Neutrophil (primary cell): Measurements from ENCODE around the gene CBARP.
A peak's percentile ranks its signal among the peaks of the same experiment; 100 is the strongest.

Source experiments
- H3K27ac ChIP-seq: fragments of 200-600 bp; sonication (generic); 2 replicates; pipeline ENCODE4 v1.5.1; 2016; ENCODE audit warnings: mild to moderate bottlenecking, moderate library complexity
- H3K27me3 ChIP-seq: fragments of 200-600 bp; sonication (generic); 2 replicates; pipeline ENCODE4 v1.6.0; 2016; ENCODE audit warnings: mild to moderate bottlenecking
- H3K36me3 ChIP-seq: fragments of 200-600 bp; sonication (generic); 2 replicates; pipeline ENCODE4 v1.5.1; 2017
- H3K4me1 ChIP-seq, 2 experiments: fragments of 200-600 bp in 1 of 2; sonication (generic) in 1 of 2; 1 replicate in 1 of 2; 2 replicates in 1 of 2; pipeline versions ENCODE4 v1.5.1 to v1.6.1; 2013 to 2016; ENCODE audit warnings: low read depth in 1 of 2, low read length in 1 of 2, mild to moderate bottlenecking in 1 of 2, moderate library complexity in 1 of 2; ENCODE audit not compliant: control insufficient read depth in 1 of 2, insufficient read depth in 1 of 2
- H3K4me3 ChIP-seq, 2 experiments: fragments of 200-600 bp in 1 of 2; sonication (generic) in 1 of 2; 1 replicate in 1 of 2; 2 replicates in 1 of 2; pipeline ENCODE4 v1.5.1; 2013 to 2016; ENCODE audit warnings: low read depth in 1 of 2, low read length in 1 of 2, mild to moderate bottlenecking in 1 of 2, moderate library complexity in 1 of 2
- H3K9me3 ChIP-seq: fragments of 200-600 bp; sonication (generic); 2 replicates; pipeline ENCODE4 v1.5.1; 2016
- TF ChIP-seq, protein P1 (sequence below): fragments of 200-600 bp; sonication (generic); IDR thresholded peaks from 2 replicates; pipeline ENCODE4 v1.5.1; 2016; ENCODE audit warnings: antibody characterized with exemption

CBARP gene

DNA sequence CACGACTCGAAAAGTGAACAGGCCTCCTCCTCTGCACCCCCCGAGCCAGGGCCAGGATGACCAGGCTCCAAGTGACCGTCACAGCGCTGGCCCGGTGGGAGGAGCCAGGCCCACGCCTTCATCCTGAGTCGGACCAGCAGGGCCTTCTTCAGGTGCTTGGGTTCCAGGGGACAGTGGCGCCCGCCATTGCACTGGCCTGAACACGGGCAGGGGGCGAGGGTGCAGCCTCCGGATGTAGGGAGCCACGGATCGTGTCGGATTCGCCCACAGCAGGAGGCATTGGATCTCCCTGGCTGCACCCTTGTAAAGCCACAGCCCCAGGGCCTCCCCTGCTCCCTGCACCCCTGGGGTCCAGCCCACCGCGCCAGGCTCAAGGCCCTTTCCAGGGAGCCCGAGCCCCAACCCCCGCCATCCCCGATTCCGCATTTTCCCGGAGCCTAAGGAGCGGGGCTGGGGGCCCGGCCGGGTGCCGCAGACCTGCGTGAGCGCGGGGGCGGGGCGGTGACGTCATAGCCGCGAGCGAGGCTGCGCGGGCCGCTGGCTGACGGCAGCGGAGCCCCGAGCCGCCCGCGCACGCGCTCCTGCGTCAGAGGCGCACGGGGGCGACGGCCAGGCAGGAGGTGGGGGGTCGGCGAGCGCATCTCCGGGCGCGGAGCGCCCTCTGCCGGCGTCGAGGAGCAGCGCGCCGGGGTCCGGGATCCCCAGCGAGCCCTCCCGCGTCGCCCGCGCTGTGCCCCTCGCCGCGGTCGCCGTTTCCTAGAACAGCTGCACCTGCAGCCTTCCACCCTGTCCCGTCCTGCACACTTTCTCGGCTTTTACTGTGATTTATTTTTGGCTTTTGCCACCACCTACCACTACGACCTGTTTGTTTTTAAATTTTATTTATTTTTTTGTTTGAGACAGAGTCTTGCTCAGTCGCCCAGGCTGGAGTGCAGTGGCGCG lies 2.3 kb upstream of the CBARP start:
- Histone ChIP-seq H3K27me3 (peaks cover 58% of the 10 kb centered on the region), H3K4me3 (peak overlapping the region; percentile 65 to 67), H3K9me3 (no peaks in the 10 kb centered on the region), H3K4me1 (peaks cover 43 to 53% of the 10 kb centered on the region in 2 experiments), H3K27ac (peak overlapping the region; percentile 39), H3K36me3 (no peaks in the 10 kb centered on the region)
- TF ChIP-seq, protein P1, sequence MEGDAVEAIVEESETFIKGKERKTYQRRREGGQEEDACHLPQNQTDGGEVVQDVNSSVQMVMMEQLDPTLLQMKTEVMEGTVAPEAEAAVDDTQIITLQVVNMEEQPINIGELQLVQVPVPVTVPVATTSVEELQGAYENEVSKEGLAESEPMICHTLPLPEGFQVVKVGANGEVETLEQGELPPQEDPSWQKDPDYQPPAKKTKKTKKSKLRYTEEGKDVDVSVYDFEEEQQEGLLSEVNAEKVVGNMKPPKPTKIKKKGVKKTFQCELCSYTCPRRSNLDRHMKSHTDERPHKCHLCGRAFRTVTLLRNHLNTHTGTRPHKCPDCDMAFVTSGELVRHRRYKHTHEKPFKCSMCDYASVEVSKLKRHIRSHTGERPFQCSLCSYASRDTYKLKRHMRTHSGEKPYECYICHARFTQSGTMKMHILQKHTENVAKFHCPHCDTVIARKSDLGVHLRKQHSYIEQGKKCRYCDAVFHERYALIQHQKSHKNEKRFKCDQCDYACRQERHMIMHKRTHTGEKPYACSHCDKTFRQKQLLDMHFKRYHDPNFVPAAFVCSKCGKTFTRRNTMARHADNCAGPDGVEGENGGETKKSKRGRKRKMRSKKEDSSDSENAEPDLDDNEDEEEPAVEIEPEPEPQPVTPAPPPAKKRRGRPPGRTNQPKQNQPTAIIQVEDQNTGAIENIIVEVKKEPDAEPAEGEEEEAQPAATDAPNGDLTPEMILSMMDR: peak; percentile 70

DNA sequence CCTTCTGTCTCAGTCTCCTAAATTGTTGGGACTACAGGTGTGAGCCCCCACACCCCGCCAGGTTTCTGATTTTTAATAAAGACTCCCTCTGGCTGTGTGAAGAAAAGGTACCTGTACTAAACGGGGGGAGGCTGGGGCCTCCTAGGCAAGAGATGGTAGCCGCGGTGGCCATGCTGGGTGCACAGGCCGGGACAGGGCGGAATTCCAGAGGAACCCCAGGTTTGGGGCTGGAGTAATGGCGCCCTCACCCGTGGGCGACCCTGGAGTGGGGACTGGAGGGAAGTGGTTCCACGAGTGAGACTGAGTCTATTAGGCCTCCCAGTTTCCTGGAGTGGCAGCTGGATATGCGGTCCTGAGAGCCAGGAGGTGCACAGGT lies 1.6 kb upstream of the CBARP start:
- H3K4me1 ChIP-seq: peaks cover 37 to 47% of the 10 kb centered on the region in 2 experiments
- H3K9me3 ChIP-seq: no peaks in the 10 kb centered on the region
- peak overlapping the region; percentile 39 for H3K27ac ChIP-seq
- peaks cover 65% of the 10 kb centered on the region for H3K27me3 ChIP-seq
- TF ChIP-seq, protein P1: no peak
- no peak overlapping the region for H3K4me3 ChIP-seq
- H3K36me3 ChIP-seq: no peaks in the 10 kb centered on the region

DNA sequence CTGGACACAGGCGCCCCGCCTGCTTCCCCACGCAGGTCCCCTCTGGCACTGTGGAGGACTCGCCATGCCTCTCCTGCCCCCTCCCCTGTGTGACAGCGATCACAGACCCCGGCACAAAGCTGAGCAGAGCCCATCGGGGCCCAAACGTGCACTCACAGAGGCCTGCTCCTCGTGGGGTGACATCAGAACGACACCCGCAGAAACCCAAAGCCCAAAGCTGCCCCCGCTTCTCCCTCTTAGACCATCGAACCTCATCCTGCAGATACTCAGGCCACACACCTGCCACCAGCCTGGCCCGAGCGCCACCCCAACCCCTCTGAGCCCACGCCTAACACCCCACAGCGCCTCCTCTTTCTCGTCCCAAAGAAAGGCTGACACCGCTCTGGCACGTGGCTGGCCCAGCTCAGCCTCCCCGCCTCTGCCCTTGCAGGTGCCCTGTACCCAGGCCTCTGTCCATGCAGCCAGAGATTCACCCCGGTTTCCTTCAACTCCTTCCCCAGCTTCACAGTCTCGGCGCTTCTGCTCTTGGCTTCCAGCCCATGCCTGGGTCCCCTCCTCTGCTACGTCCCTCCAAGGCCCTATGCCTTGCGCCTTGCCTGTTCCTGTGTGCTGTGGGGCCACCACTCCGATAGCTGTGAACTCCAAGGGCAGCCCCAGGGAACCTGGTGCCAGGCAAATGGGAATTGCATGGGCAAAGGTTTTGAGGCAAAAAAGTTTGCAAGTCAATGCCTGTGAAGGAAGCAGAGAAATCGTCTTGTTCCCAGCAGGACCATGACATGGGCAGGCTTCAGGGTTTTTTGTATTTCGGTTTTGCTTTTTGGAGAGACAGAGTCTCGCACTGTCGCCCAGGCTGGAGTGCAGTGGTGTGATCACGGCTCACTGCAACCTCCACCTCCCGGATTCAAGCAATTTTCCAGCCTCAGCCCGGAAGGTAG lies 831 bp upstream of the CBARP start:
- TF ChIP-seq, protein P1: no peak
- Histone ChIP-seq H3K27ac (no peak overlapping the region), H3K9me3 (no peaks in the 10 kb centered on the region), H3K4me3 (no peak overlapping the region), H3K36me3 (no peaks in the 10 kb centered on the region), H3K4me1 (peaks cover 29 to 40% of the 10 kb centered on the region in 2 experiments), H3K27me3 (peaks cover 73% of the 10 kb centered on the region)

DNA sequence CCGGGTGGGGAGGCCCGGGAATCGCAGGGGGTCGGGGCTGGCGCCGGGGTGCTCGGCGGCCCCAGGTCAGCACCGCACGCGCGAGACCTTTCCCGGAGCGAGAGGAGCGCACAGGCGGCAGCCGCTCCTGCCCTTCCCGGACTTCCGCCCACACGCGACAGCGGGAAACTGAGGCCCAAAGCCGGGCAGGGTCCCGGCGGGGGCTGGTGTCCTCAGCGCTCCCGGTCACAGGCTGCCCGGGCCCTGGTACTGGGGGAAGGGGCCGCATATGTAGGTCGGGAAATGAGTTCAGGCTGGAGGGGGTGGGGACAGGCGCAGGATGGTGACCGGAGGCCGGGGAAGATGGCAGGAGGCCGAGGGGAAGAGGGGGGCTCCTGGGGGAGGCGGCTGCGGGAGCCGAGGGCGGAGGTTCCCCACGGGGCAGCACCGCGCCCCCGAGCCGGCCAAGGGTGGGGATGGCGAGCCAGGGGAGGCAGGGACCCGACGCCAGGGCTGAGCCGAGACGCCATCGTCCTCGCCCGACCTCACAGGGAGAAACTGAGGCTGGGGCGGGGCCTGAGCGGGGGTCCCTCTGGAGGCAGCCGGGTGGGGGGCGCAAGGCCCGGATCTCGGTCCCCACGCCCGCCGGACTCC lies 662 bp downstream of the CBARP start:
- Histone ChIP-seq H3K27ac (no peak overlapping the region), H3K9me3 (no peaks in the 10 kb centered on the region), H3K36me3 (no peaks in the 10 kb centered on the region), H3K27me3 (peaks cover 85% of the 10 kb centered on the region), H3K4me1 (peaks cover 24 to 32% of the 10 kb centered on the region in 2 experiments), H3K4me3 (peak overlapping the region in 1 of 2 experiments; percentile 23)
- TF ChIP-seq, protein P1: no peak

DNA sequence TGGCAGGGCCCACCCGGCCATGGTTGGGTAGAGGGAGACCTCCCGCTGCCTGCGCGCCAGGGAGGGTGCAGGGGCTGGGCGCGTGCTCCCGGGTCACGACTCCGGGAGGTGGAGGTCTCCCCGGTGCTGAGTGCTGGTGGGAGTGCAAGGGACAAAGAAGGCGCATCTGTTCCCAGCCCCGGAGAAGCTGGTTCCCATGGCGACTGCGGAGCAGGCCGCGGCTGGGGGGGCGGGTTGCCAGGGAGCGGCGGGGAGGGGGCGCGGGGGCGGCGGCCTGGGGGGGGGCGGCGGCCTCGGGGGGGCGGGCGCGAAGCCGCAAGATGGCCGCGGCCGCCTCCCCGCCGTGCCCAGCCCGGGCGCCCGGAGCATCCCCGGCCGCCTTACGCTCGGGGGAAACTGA lies 1.2 kb downstream of the CBARP start:
- Histone ChIP-seq H3K9me3 (no peaks in the 10 kb centered on the region), H3K4me1 (peaks cover 20 to 27% of the 10 kb centered on the region in 2 experiments), H3K36me3 (no peaks in the 10 kb centered on the region), H3K27me3 (peaks cover 85% of the 10 kb centered on the region), H3K27ac (no peak overlapping the region), H3K4me3 (no peak overlapping the region)
- TF ChIP-seq, protein P1: no peak
